Medulla oblongata (tissue), 1 donor: Measurements from ENCODE around the gene LRPAP1.

ENCODE experiments used
- DNase-seq: peaks from one replicate; pipeline ENCODE4 v3.0.0-alpha.2; 2015; ENCODE audit errors: extremely low spot score

The LRPAP1 gene

DNA sequence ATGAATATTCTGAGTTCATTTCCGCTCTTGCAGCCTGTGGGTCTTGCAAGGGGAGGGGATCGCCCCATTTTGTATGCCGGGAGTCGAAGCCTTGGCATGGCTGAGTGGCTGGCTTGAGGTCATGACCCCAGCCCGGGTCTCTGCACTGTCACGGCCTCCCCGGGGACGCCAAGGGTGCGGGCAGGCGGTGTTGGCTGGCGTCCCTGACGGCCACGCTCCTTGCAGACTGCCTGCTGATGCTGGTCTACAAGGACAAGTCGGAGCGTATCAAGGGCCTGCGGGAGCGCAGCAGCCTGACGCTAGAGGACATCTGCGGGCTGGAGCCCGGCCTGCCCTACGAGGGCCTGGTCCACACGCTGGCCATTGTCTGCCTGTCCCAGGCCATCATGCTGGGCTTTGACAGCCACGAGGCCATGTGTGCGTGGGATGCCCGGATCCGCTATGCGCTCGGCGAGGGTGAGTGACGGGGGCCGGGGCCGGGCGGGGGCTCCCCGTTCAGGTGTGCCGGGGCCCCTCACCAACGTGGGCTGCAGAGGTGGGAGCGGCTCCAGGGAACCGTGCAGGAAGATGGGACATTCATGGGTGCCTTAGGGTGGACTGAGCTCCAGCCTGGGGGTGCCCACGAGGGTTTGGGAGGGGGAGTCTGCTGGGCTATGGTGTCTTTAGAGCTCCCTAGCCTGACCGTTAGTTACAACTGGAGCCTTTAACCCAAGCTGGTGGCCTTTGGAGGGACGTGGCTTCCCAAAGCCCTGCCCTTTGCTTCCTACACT, 58.9 kb downstream of the LRPAP1 start:
- DNase-seq, result no peak

DNA sequence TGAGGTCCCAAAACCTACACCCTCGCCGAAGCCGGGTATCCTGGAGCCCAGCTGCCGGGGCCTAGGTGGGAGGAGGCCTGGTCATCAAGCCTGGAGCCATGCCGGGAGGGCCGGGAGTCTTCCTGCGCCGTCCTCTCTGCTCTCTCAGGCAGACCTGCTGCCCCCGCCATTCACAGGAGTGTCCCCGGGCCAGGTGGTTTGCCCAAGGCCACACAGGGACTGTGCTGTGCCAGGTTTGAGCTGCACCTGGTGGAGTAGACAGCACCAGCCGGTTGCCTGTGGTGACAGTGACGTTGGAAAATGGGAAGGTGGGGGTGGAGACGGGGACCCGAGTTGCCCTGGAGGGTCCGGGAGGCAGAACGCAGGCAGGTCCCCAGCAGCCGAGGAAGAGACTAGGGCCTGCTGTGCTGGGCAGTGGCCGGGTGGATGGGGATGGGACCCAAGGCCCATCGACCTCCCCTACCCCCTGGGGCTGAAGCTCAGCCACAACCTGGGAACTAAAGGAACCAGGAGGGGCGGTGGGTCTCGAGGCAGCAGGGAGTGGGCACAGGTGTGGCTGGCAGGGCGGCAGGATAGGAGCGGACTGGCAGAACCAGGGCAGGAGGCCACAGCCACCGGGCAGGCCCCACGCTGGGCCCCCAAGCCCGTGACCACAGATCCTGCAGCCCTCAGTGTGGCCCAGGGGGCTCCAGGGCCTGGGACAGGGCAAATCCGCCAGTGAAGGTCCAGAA, 59.6 kb downstream of the LRPAP1 start:
- DNase-seq, result no peak

DNA sequence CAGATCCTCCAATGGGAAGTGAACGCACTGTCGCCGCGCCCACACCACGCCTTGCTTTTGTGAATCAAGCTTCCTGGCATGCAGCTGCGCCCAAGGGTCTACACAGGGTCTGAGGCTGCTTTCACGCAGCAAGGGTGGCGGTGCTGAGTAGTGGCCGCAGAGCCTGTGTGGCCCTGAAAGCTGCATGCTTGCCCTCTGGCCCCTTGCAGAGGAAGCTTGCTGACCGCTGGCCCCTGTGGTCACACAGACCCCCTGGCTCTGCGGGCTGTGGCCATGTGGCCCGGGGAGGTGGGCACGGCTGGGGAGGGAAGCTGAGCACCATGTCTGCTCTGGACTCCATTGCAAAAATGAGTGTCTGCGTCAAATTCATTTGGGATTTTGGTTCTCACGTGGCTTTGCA, 60.3 kb downstream of the LRPAP1 start:
- no peak for DNase-seq

GRCh38 chr4:3471098-3471760, 61.0 kb downstream of the LRPAP1 start:
- no peak for DNase-seq

DNA sequence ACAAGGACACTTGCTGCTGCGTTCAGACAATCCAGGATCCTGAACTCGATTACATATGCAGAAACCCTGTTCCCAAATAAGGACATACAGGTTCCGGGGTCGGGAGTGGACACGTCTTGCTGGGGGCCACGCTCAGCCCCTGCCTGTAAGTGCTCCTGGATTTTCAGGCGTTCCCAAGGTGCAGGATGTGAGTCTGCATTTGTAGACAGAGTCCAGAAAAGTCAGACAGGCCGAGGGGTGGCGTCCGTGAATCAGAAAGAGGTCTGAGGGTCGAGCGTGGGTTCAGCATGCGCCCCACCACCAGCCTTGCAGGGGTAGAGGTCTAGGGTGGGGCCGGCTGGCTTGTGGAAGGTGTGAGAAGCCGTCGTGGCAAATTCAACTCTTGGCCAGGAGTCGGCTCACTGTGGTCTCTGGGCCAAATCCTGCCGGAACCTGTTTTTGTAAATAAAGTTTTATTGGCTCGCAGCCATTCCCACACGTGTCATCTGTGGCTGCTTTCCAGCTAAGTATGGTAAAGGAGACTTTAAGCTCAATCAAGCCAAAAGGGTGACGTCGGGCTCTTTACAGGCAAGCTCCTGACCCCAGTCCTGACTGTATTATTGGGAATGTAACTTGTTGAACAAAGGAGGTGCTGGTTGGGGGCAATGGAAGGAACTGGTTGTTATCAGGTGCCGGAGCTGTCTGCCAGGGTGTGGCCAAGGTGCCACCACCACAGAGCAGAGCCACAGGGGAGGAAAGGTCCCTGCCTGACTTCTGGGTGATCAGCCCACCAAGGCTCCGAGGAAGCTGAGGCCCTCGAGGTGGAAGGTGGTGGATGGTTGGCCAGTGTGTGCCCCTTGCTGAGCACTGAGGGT, 61.8 kb downstream of the LRPAP1 start:
- no peak for DNase-seq

GRCh38 chr4:3469386-3470243, 62.6 kb downstream of the LRPAP1 start:
- DNase-seq, result no peak

DNA sequence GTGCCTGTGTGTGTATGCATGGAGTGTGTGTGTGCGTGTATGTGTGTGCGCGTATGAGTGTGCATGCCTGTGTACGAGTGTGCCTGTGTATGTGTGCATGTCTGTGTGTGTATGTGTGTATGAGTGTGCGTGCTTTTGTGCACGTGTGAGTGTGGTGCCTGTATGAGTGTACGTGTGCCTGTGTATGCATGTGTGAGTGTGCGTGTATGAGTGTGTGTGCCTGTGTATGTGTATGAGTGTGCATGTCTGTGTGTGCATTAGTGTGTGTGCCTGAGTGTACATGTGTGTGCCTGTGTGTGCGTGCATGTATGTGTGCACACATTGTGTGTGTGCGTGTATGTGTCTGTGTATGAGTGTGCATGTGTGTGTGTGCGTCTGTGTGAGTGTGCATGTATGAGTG, 63.4 kb downstream of the LRPAP1 start:
- DNase-seq, result no peak

- DNase-seq, result no peak
Observed at GRCh38 chr4:3468154-3468553, 64.1 kb downstream of the LRPAP1 start.

DNA sequence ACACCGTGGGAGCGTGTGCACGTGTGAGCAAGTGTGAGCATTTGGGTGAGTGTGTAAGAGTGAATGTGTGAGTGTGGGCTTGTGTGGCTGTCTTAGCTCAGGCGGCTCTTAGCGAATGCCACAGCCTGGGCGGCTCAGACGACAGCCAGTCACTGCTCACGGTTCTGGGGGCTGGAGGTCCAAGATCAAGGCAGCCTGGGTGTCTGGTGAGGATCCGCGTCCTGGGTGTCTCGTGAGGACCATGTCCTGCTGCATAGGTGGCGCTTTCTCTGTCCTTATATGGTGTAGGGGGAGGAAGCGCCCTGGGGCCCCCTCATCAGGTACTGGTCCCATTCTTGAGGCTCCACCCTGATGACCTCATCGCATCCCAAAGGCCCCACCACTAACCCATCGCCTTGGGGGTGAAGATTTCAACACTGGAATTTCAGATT, 64.6 kb downstream of the LRPAP1 start:
- DNase-seq, result no peak

DNA sequence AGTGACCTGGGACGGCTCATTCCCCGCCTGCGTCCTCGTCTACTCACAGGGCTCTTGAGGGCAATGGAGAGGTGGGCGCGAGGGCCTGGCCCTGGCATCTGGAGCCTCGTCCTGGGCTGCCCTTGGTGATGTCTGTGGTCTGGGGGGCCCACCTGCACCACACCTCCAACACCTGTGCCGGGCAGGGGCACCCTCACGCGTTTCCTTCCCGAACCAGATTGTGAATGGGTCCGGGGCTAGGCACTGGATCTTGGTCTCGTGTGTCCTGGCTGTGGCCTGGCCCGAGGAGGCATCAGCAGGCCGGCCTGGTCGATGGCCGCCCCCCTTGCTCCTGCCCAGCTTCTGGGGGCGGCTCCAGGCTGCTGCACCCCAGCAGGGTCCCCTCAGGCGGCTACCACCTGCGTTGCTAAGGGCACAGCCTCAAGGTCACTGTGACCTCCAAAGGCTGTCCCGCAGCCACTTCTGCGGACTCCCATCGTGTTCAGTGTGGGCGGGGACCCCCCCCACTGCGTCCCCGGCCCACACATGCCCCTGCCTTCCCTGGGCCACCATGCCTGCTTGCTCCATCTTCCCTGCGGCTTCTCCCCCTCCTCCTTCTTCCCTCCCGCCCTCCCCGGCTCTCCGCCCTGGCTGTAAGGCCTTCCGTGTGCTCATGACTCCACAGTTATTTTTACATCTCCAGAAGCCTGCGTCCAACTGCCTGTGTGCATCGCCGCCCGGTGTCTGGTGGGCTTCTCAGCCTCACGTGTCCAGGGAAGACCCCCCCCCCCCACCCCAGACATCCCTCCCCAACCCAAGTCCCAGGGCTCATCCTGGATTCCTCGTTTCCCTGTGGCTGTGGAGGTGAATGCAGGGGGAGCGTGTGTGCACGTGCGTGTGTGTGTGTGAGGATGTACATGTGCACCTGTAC, 65.3 kb downstream of the LRPAP1 start:
- DNase-seq, result no peak

- no peak for DNase-seq
Observed at GRCh38 chr4:3465698-3466671, 66.2 kb downstream of the LRPAP1 start.

DNA sequence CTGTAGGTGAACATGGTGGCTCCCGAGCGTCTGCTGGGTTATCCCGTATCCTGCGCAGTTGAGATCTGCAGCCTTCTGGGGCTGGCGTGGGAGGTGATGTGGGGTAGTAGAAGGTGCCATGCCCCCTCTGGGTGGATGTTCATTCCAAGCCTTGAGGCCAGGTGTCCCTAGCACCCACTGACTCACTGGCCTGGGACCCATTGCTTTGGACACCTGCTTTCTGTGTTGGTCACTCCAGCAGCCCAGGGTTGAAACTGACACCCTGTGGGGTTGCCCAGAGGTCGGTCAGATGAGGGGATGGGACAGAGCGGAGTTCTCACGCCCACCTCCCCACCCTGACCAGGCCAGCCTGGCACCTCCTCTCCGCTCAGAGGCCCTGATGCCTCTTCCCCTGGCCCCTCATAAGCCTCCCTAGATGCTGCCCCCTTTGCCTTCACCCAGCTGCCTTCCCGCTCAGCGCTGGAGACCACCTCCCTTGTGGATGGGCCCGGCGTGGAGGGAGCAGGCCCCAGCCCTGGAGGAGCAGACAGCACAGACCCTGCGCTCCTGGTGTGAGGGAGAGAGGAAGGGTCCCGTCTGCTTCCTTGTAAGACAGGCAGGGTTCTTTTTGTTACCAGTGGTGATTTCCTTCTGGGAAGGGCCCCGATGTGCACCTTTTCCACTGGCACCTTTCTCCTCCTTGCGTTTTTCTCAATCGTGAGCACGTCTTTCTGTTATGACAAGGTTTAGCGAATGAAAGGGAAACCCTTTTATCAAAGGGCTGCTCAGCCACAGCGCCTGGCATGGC, 67.1 kb downstream of the LRPAP1 start:
- DNase-seq, result no peak

DNA sequence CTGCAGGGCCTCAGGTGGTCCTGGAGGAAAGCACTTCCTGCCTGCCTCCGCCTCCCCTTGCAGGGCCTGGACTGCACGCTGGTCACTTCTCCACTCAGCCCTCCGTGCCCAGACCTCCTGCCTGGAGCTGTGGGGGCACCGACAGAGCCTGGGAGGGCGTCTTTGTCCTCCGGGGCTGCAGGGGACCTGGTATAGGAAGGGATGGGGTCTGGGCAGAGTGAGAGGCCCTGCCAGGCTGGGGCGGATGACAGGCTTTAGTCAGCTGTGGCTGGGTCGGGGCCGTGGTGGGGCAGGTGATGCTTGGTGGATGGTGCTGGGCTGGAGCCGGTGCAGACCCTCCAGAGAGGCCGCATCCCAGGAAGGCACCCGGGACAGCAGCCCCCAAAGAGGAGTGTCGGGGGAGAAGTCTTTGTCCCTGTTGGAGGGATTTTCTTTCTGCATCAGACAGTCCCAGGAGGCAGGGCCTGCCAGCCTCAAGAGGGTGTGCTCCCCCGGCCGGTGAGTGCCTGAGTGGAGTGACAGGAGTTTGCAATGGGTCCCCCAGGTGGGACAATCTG, 67.8 kb downstream of the LRPAP1 start:
- no peak for DNase-seq

GRCh38 chr4:3463556-3464348, 68.5 kb downstream of the LRPAP1 start:
- no peak for DNase-seq

GRCh38 chr4:3462790-3463415, 69.3 kb downstream of the LRPAP1 start, which contains the start of gene DOK7:
DOK7 (plus strand) TSS chr4:3463306; CDS start chr4:3463376, 70 bp downstream.
- DNase-seq, result no peak

DNA sequence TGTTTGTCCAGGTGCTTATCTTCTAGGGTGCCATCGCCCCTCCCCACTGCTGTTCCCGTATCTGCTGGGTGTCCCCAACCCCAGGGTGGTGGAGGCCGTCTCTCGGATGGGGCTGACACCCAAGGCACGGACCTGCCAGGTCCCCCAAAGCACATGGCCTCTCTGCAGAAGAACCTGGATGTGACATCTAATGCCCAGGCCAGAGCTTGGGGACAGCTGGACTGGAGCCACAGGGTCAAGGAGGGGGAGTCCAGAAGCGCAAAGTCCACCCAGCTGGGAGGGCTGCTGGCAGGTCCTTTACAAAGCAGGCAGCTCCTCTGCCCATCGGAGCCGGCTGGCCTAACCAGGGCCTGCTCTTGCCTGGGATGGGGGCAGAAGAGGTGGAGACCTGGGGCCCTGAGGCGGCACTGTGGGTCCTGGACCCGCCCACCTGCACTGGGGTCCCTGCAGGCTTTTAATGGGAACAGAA, 69.9 kb downstream of the LRPAP1 start:
- no peak for DNase-seq
